Gastrocnemius medialis (tissue), 4 donors: ENCODE measurements around the gene DDR2. TPM values are rescaled to one million over a fixed set of nuclear protein-coding genes. Genes with fewer than 3 reads are reported as not detected.

Experiments
- ATAC-seq, 2 donors: fragments of 150-250 bp; one replicate each; pipeline ENCODE4 v1.9.1; 2016
- DNase-seq, 2 donors: peaks; one replicate each; pipeline ENCODE4 v3.0.0-alpha.2; 2019
- H3K27ac ChIP-seq, 4 donors: fragments of 200-600 bp; sonication (generic); 1 replicate in 1 of 4; 2 replicates in 3 of 4; pipeline ENCODE4 v1.5.1; 2016 to 2018; ENCODE audit warnings: mild to moderate bottlenecking in 2 of 4, moderate library complexity in 1 of 4
- H3K27me3 ChIP-seq, 3 donors: fragments of 200-600 bp; sonication (generic) in 2 of 3; 1 replicate in 1 of 3; 2 replicates in 2 of 3; pipeline versions ENCODE4 v1.5.1 to v1.6.0; 2016 to 2019; ENCODE audit warnings: mild to moderate bottlenecking in 1 of 3, moderate library complexity in 1 of 3
- H3K36me3 ChIP-seq, 2 donors: fragments of 200-600 bp; sonication (generic) in 1 of 2; one replicate each; pipeline ENCODE4 v1.5.1; 2017 to 2018
- H3K4me1 ChIP-seq, 2 donors: fragments of 200-600 bp; sonication (generic) in 1 of 2; one replicate each; pipeline ENCODE4 v1.5.1; 2016 to 2017; ENCODE audit warnings: mild to moderate bottlenecking in 2 of 2
- H3K4me3 ChIP-seq, 4 donors: fragments of 200-600 bp; sonication (generic) in 3 of 4; 1 replicate in 1 of 4; 2 replicates in 3 of 4; pipeline ENCODE4 v1.5.1; 2016 to 2019; ENCODE audit warnings: mild to moderate bottlenecking in 2 of 4
- H3K9me3 ChIP-seq, 3 donors: fragments of 200-600 bp; sonication (generic) in 2 of 3; 1 replicate in 1 of 3; 2 replicates in 2 of 3; pipeline ENCODE4 v1.5.1; 2016 to 2019
- CTCF ChIP-seq, 5 experiments: fragments of 450-650 bp in 3 of 5; fragments of 200-600 bp in 2 of 5; sonication (generic) in 2 of 5; IDR thresholded peaks in 4 of 5; conservative IDR thresholded peaks in 1 of 5; 1 replicate in 4 of 5; 2 replicates in 1 of 5; pipeline ENCODE4 v1.5.1; 2016 to 2019; ENCODE audit warnings: antibody characterized with exemption in 5 of 5, mild to moderate bottlenecking in 3 of 5, moderate library complexity in 3 of 5
- POLR2A ChIP-seq, 2 donors: fragments of 450-650 bp; IDR thresholded peaks; one replicate each; pipeline ENCODE4 v1.6.1; 2017; ENCODE audit warnings: antibody characterized with exemption in 2 of 2, mild to moderate bottlenecking in 2 of 2, moderate library complexity in 2 of 2
- in situ Hi-C, 4 donors: fragments of 200-750 bp; cut with MboI; loops; one replicate each; pipeline versions ENCODE4 v1.15.0 to v1.8.0; 2017; ENCODE audit warnings: low sequenced_read_pairs in 4 of 4
- intact Hi-C: fragments of 100-400 bp; cut with DNase I; formaldehyde crosslinking; loops from one replicate; pipeline ENCODE4 v1.15.1; 2023; ENCODE audit warnings: low total_unique reads
- total RNA-seq, 4 donors: library from RNA; depleted of rRNA; stranded (reverse); fragments of >200 nt; gene quantifications; one replicate each; pipeline versions ENCODE4 v1.1.0 to v1.2.3, GENCODE V29; 2016

DDR2 gene
- total RNA-seq, 4 donors from 2014 or later = 9.8 to 15.4 (median 10.6) TPM

GRCh38 chr1:162832470-162832869 is 200.2 kb downstream of the DDR2 start:
- Histone ChIP-seq H3K27me3 (no peaks in the 10 kb centered on the region), H3K9me3 (no peaks in the 10 kb centered on the region), H3K4me1 (no peaks in the 10 kb centered on the region), H3K4me3 (no peak overlapping the region), H3K27ac (no peak overlapping the region), H3K36me3 (no peaks in the 10 kb centered on the region)
- intact Hi-C loops = no loop called here
- no peak for TF ChIP-seq CTCF (IDR thresholded peaks at IDR 0.05 in 4 of 5, conservative IDR thresholded peaks at IDR 0.05 in 1 of 5)
- TF ChIP-seq POLR2A (IDR thresholded peaks at IDR 0.05) = no peak
- ATAC-seq = no peak
- in situ Hi-C loops = no loop called here
- no peak for DNase-seq

GRCh38 chr1:162835157-162835899 is 203.1 kb downstream of the DDR2 start:
- no peaks in the 10 kb centered on the region for H3K27me3 ChIP-seq
- in situ Hi-C loops (no loop called here), intact Hi-C loops (no loop called here)
- H3K4me1 ChIP-seq = no peaks in the 10 kb centered on the region
- no peak overlapping the region for H3K4me3 ChIP-seq
- H3K9me3 ChIP-seq = no peaks in the 10 kb centered on the region
- TF ChIP-seq CTCF (IDR thresholded peaks at IDR 0.05 in 4 of 5, conservative IDR thresholded peaks at IDR 0.05 in 1 of 5) (no peak), POLR2A (IDR thresholded peaks at IDR 0.05) (no peak)
- no peaks in the 10 kb centered on the region for H3K36me3 ChIP-seq
- no peak overlapping the region for H3K27ac ChIP-seq
- DNase-seq (no peak), ATAC-seq (no peak)

Other genes starting within 250 kb of the DDR2 start
- gene SH2D1B, start 220.3 kb upstream of the DDR2 start, total RNA-seq = 10 to 100 TPM in 1 of 4 donors, 1 to 10 TPM in 3; 2.1 to 34.2 (median 4.1) TPM
- gene UHMK1, start 134.6 kb upstream of the DDR2 start, total RNA-seq = 10 to 100 TPM; 60.2 to 91.0 (median 79.7) TPM
- gene UAP1, start 70.7 kb upstream of the DDR2 start, total RNA-seq = 10 to 100 TPM; 29.2 to 57.3 (median 43.2) TPM
- gene HSD17B7, start 158.2 kb downstream of the DDR2 start, total RNA-seq = 1 to 10 TPM in 3 of 4 donors, under 1 TPM in 1; 0.87 to 3.3 (median 2.4) TPM
- gene CCDC190, start 228.7 kb downstream of the DDR2 start, total RNA-seq = not detected